Tibial nerve (tissue), 4 donors: ENCODE measurements around the gene CNN1.

ENCODE experiments used
- EP300 ChIP-seq, 2 donors: sonication (generic); formaldehyde crosslinking; IDR thresholded peaks; one replicate each; pipeline ENCODE4 v1.6.1; 2017; ENCODE audit warnings: antibody characterized with exemption in 2 of 2, mild to moderate bottlenecking in 1 of 2
- POLR2A ChIP-seq, 2 donors: fragments of 450-650 bp; IDR thresholded peaks; one replicate each; pipeline ENCODE4 v1.6.1; 2017; ENCODE audit warnings: antibody characterized with exemption in 2 of 2, mild to moderate bottlenecking in 2 of 2, moderate library complexity in 2 of 2
- TF ChIP-seq, protein P1 (sequence below), 5 experiments: fragments of 200-600 bp in 3 of 5; fragments of 450-650 bp in 2 of 5; sonication (generic) in 3 of 5; IDR thresholded peaks; one replicate each; pipeline ENCODE4 v1.5.1; 2016 to 2019; ENCODE audit warnings: antibody characterized with exemption in 5 of 5, mild to moderate bottlenecking in 3 of 5, moderate library complexity in 2 of 5

DNA sequence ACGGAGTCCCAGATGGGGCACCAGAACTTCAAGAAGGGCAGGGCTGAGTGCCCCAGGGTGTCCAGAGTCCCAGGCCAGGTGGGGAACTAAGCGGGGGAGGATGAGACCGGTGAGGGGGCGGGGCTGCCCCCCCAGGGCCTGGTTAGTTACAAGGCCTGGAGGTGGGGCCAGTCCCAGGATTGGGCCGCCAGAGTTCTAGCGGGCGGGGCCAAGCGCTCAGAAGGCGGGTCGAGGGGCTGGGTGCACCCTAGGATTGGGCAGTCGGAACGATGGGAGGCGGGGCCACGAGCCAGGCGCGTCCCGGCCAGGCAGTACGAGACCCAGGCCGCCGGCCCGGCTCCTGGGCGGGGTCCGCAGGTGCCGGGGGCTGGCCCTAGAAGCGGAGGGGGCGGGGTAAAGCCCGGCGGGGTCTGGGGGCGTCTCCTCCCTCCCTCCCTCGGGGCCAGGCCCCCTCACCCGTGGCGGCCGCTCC, 33.6 kb upstream of the CNN1 start:
- TF ChIP-seq EP300 (IDR thresholded peaks at IDR 0.05), result peak in 1 of 2 donors; percentile 14
- no peak for TF ChIP-seq POLR2A (IDR thresholded peaks at IDR 0.05)
- TF ChIP-seq, protein P1, sequence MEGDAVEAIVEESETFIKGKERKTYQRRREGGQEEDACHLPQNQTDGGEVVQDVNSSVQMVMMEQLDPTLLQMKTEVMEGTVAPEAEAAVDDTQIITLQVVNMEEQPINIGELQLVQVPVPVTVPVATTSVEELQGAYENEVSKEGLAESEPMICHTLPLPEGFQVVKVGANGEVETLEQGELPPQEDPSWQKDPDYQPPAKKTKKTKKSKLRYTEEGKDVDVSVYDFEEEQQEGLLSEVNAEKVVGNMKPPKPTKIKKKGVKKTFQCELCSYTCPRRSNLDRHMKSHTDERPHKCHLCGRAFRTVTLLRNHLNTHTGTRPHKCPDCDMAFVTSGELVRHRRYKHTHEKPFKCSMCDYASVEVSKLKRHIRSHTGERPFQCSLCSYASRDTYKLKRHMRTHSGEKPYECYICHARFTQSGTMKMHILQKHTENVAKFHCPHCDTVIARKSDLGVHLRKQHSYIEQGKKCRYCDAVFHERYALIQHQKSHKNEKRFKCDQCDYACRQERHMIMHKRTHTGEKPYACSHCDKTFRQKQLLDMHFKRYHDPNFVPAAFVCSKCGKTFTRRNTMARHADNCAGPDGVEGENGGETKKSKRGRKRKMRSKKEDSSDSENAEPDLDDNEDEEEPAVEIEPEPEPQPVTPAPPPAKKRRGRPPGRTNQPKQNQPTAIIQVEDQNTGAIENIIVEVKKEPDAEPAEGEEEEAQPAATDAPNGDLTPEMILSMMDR (IDR thresholded peaks at IDR 0.05), result peak in 2 of 5 experiments; percentile 4 to 6
